Measurements from ENCODE around the gene OR4D1. TPM values are rescaled to one million over a fixed set of nuclear protein-coding genes. Genes with fewer than 3 reads are reported as not detected.

Gene OR4D1
- total RNA-seq, 2 experiments from 2014 or later, result 0.12 to 0.29 TPM

DNA sequence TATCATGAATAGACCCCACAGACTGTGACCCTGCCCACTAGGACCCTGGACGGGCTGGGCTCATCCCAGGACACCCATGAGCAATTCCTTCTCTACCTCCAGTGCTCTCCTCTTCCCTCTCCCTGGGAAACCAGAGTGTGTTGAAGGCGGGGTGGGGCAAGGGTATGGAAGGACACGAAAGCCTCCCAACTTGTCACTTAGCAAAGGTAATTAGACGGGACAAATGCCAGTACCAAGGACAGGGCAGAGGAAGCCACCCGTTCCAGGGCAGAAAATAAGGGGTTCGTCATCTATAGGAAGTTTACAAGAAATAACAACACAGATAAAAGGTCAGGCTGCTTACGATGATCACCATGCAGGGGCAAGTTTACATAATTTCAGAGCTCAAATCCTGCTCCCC lies 39.5 kb downstream of the OR4D1 start:
- Mint-ChIP-seq H3K9me3 (ENCODE audit: low read depth) (no peaks in the 10 kb centered on the region), H3K4me3 (no peak overlapping the region), H3K36me3 (no peaks in the 10 kb centered on the region), H3K4me1 (peaks cover 5% of the 10 kb centered on the region), H3K27me3 (peaks cover 7% of the 10 kb centered on the region), H3K27ac (no peak overlapping the region)
- ATAC-seq (no peak), DNase-seq (no peak)
- CTCF ChIA-PET, result interaction anchor here (0.5 to 1.1 kb wide), 2 partner anchors 12 to 217 kb away, joined by 3 read pairs; no protein-coding TSS in a partner anchor

- CTCF ChIA-PET, result interaction anchor here (0.7 to 1.9 kb wide), 2 partner anchors 10 to 12 kb away, joined by 3 to 7 read pairs; no protein-coding TSS in a partner anchor
- H3K4me1 Mint-ChIP-seq, result peaks cover 5% of the 10 kb centered on the region
- DNase-seq (no peak), ATAC-seq (no peak)
- H3K27ac Mint-ChIP-seq, result no peak overlapping the region
- no peak overlapping the region for H3K4me3 Mint-ChIP-seq
- no peaks in the 10 kb centered on the region for H3K36me3 Mint-ChIP-seq
- H3K27me3 Mint-ChIP-seq, result peaks cover 7% of the 10 kb centered on the region
- no peaks in the 10 kb centered on the region for H3K9me3 Mint-ChIP-seq (ENCODE audit: low read depth)
These were observed 41.4 kb downstream of the OR4D1 start for GRCh38 chr17:58189436-58190146.

DNA sequence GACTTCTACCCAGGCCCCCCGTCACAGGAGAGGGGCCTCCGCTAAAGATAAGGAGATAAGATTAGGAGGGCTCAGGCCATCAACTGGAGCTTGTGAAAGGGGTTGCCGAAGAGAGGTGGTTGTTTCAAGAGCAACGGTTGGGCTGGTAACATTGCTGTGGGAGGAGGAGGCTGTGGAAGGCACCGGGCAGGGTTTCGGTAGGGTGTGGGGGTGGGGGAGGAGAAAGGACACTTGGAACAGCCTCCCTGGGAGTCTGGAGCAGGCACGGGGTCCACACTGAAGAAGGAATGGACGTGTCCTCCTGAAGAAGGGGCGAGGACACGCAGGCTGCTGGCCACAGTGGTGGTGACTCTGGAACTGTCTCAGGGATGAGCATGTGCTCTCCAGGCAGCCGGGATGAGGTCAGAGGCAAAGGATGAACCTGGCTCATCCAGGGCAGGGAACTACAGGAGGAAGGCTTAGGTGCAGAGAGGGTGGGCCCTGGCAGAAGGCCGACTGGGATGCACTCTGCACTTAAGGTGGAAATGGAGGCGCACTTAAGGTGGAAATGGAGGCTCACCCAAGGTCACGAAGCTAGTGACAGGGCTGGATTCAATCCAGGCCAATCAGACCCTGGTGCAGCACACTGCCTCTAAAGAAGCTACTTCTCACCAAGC lies 43.2 kb downstream of the OR4D1 start:
- Mint-ChIP-seq H3K9me3 (ENCODE audit: low read depth) (no peaks in the 10 kb centered on the region), H3K27ac (no peak overlapping the region), H3K36me3 (no peaks in the 10 kb centered on the region), H3K4me3 (no peak overlapping the region), H3K4me1 (no peaks in the 10 kb centered on the region), H3K27me3 (peaks cover 7% of the 10 kb centered on the region)
- DNase-seq (no peak), ATAC-seq (no peak)
- CTCF ChIA-PET, result interaction anchor here (1.0 to 1.9 kb wide), 3 partner anchors 8 to 58 kb away, joined by 3 to 7 read pairs (median 6); no protein-coding TSS in a partner anchor

DNA sequence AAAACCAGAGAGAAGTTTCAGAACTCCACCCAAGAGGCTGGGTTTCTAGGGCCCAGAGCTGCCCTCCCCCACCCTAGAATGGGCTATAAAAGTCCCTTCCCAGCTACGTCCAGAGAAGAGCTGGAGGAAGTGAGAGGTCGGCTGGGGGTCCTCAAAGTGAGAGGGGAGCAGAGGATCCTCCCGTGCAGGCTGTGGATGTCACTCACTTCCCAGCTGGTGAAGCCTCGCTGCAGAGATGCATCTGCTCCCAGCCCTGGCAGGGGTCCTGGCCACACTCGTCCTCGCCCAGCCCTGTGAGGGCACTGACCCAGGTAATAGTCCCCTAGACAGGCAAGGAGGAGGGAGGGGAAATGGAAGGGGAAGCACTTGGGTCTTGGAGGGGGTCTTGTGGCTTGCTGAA lies 44.4 kb downstream of the OR4D1 start, which contains the start of gene EPX:
EPX (plus strand) TSS at position 115 of the 400 bp plus-strand sequence; CDS start at position 236, 121 bp downstream.
- Mint-ChIP-seq H3K36me3 (no peaks in the 10 kb centered on the region), H3K27ac (no peak within 1 kb of the TSS), H3K27me3 (peaks cover 7% of the 10 kb centered on the region), H3K4me3 (no peak within 1 kb of the TSS), H3K9me3 (ENCODE audit: low read depth) (no peaks in the 10 kb centered on the region), H3K4me1 (no peaks in the 10 kb centered on the region)
- CTCF ChIA-PET, result no interaction called here
- no peak for DNase-seq
- ATAC-seq, result no peak

GRCh38 chr17:58193641-58194255 lies 45.6 kb downstream of the OR4D1 start:
- no peaks in the 10 kb centered on the region for H3K36me3 Mint-ChIP-seq
- ATAC-seq (no peak), DNase-seq (no peak)
- no peaks in the 10 kb centered on the region for H3K9me3 Mint-ChIP-seq (ENCODE audit: low read depth)
- peaks cover 16% of the 10 kb centered on the region for H3K27me3 Mint-ChIP-seq
- CTCF ChIA-PET, result no interaction called here
- H3K4me1 Mint-ChIP-seq, result no peaks in the 10 kb centered on the region
- H3K4me3 Mint-ChIP-seq, result no peak overlapping the region
- H3K27ac Mint-ChIP-seq, result no peak overlapping the region

DNA sequence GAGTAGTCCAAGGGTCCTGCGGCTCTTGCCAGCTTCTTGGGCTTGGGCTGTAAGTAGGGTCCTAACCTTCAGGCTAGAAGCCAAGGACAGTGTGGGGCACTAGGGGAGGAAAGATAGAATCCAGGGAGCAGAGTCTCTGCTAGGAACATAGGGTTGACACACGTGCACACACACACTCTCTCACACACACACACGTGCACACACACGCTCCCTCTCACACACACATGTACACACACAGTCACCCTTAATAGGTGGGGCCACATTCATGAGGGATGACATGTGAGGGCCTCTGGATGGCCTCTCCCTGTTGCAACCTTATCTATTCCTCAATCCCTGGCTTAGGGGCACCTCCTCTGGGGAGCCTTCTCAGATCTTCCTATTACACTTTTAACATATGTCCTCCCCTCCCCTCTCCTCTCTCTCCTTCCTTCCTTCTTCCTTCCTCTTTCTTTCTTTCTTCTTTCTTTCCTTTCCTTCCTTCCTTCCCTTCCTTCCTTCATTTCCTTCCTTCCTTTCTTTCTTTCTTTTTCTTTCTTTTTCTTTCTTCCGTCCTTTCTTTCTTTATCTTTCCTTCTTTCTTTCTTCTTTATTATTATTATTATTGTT lies 47.4 kb downstream of the OR4D1 start:
- no peaks in the 10 kb centered on the region for H3K4me1 Mint-ChIP-seq
- ATAC-seq (no peak), DNase-seq (no peak)
- no peaks in the 10 kb centered on the region for H3K9me3 Mint-ChIP-seq (ENCODE audit: low read depth)
- CTCF ChIA-PET, result no interaction called here
- H3K36me3 Mint-ChIP-seq, result no peaks in the 10 kb centered on the region
- H3K27me3 Mint-ChIP-seq, result peaks cover 27% of the 10 kb centered on the region
- no peak overlapping the region for H3K27ac Mint-ChIP-seq
- no peak overlapping the region for H3K4me3 Mint-ChIP-seq

DNA sequence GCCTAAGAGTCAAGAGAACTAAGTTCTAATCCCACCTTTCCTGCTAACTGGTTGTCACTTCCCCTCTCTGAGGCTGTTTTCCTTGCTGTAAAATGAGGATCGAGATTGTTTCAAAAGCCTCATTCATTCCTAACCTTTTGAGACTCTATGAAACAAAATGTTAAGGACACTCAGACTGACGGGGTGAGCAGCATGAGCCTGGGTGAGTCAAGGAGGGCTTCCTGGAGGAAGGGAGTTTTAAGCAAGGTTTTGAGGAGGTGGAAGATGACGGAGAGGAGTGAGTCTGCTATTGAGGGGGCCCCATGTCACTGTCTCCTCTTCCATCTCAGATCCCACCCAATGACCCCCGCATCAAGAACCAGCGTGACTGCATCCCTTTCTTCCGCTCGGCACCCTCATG lies 48.4 kb downstream of the OR4D1 start:
- DNase-seq (no peak), ATAC-seq (no peak)
- Mint-ChIP-seq H3K4me3 (no peak overlapping the region), H3K27ac (no peak overlapping the region), H3K36me3 (no peaks in the 10 kb centered on the region), H3K4me1 (no peaks in the 10 kb centered on the region), H3K9me3 (ENCODE audit: low read depth) (no peaks in the 10 kb centered on the region), H3K27me3 (peaks cover 25% of the 10 kb centered on the region)
- CTCF ChIA-PET, result no interaction called here

DNA sequence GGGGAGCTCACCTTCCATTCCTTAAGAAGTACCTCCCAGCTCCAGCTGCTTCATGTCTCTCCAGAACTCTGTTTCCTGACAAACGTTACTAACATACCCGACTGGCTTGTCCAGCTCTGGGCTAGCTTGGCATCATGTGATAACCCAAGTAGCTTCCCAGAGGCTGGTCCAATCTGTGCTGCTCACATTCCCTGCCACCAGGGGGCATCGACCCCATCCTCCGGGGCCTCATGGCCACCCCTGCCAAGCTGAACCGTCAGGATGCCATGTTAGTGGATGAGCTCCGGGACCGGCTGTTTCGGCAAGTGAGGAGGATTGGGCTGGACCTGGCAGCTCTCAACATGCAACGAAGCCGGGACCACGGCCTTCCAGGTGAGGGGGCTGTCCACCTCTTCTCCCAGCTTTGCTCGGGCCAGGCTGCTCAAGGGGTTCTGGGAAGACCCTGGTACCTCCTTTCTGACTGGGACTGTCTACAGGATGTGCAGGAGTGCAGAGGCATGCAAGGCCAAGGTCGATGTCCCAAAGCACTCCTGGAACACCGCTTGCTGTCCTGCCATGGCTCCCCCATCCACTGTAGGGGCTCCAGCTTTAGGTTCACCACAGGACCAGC lies 51.9 kb downstream of the OR4D1 start:
- CTCF ChIA-PET, result interaction anchor here (0.5 to 3.3 kb wide), 24 partner anchors 9 to 288 kb away, joined by 3 to 17 read pairs (median 5); partner anchors contain the start of genes HSF5, MKS1 and RNF43
- Mint-ChIP-seq H3K9me3 (ENCODE audit: low read depth) (no peaks in the 10 kb centered on the region), H3K4me3 (no peak overlapping the region), H3K27me3 (peaks cover 25% of the 10 kb centered on the region), H3K4me1 (no peaks in the 10 kb centered on the region), H3K36me3 (no peaks in the 10 kb centered on the region), H3K27ac (no peak overlapping the region)
- ATAC-seq, result peak; percentile 83
- DNase-seq, result peak; percentile 62

- H3K27ac Mint-ChIP-seq, result no peak overlapping the region
- H3K36me3 Mint-ChIP-seq, result no peaks in the 10 kb centered on the region
- no peak overlapping the region for H3K4me3 Mint-ChIP-seq
- H3K4me1 Mint-ChIP-seq, result no peaks in the 10 kb centered on the region
- DNase-seq (no peak), ATAC-seq (no peak)
- no peaks in the 10 kb centered on the region for H3K9me3 Mint-ChIP-seq (ENCODE audit: low read depth)
- CTCF ChIA-PET, result interaction anchor here (1.1 kb wide), 1 partner anchor 47 kb away, joined by 3 read pairs; no protein-coding TSS in a partner anchor
- H3K27me3 Mint-ChIP-seq, result peaks cover 22% of the 10 kb centered on the region
These were observed 54.7 kb downstream of the OR4D1 start for GRCh38 chr17:58202859-58203258.

GRCh38 chr17:58204796-58205195 lies 56.6 kb downstream of the OR4D1 start:
- ATAC-seq, result no peak
- no peak for DNase-seq
- H3K27me3 Mint-ChIP-seq, result peaks cover 5% of the 10 kb centered on the region
- peaks cover 2% of the 10 kb centered on the region for H3K36me3 Mint-ChIP-seq
- no peak overlapping the region for H3K27ac Mint-ChIP-seq
- CTCF ChIA-PET, result interaction anchor here (1.2 kb wide), 1 partner anchor 45 kb away, joined by 3 read pairs; no protein-coding TSS in a partner anchor
- no peaks in the 10 kb centered on the region for H3K4me1 Mint-ChIP-seq
- H3K4me3 Mint-ChIP-seq, result no peak overlapping the region
- no peaks in the 10 kb centered on the region for H3K9me3 Mint-ChIP-seq (ENCODE audit: low read depth)

GRCh38 chr17:58205936-58206335 lies 57.8 kb downstream of the OR4D1 start:
- H3K27ac Mint-ChIP-seq, result no peak overlapping the region
- CTCF ChIA-PET, result interaction anchor here (1.2 kb wide), 1 partner anchor 44 kb away, joined by 3 read pairs; no protein-coding TSS in a partner anchor
- DNase-seq, result no peak
- no peaks in the 10 kb centered on the region for H3K9me3 Mint-ChIP-seq (ENCODE audit: low read depth)
- ATAC-seq, result no peak
- H3K36me3 Mint-ChIP-seq, result peaks cover 2% of the 10 kb centered on the region
- H3K4me3 Mint-ChIP-seq, result no peak overlapping the region
- H3K27me3 Mint-ChIP-seq, result no peaks in the 10 kb centered on the region
- H3K4me1 Mint-ChIP-seq, result peaks cover 3% of the 10 kb centered on the region

DNA sequence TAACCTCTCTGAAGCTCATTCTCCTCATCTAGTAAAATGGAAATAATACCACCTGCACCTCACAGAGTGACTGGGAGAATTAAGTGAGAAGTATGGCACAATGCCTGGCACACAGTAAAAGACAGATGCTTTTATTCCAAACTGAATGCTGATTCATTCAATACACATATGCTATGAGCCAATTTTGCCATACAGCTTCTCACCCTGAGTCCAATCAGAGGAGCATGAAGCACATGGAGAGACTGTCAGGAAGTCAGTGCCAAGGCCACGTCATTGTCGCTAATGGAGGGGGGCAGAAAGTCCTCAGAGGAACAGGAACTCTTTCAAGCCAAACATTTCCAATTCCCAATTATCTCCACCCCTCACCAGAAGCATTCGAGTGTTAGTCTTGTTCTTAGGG lies 59.3 kb downstream of the OR4D1 start:
- Mint-ChIP-seq H3K9me3 (ENCODE audit: low read depth) (no peaks in the 10 kb centered on the region), H3K27me3 (no peaks in the 10 kb centered on the region), H3K4me1 (peaks cover 4% of the 10 kb centered on the region), H3K36me3 (peaks cover 4% of the 10 kb centered on the region), H3K4me3 (no peak overlapping the region), H3K27ac (no peak overlapping the region)
- no peak for DNase-seq
- CTCF ChIA-PET, result interaction anchor here (0.7 kb wide), 1 partner anchor 16 kb away, joined by 6 read pairs; no protein-coding TSS in a partner anchor
- ATAC-seq, result no peak

GRCh38 chr17:58208344-58208743 lies 60.2 kb downstream of the OR4D1 start:
- Mint-ChIP-seq H3K27me3 (no peaks in the 10 kb centered on the region), H3K36me3 (peaks cover 4% of the 10 kb centered on the region), H3K4me3 (no peak overlapping the region), H3K9me3 (ENCODE audit: low read depth) (no peaks in the 10 kb centered on the region), H3K27ac (no peak overlapping the region), H3K4me1 (peaks cover 4% of the 10 kb centered on the region)
- ATAC-seq, result no peak
- CTCF ChIA-PET, result interaction anchor here (1.4 to 2.9 kb wide), 2 partner anchors 8 to 209 kb away, joined by 3 to 10 read pairs; partner anchors contain the start of gene RNF43
- DNase-seq, result no peak

Data from activated CD8-positive, alpha-beta memory T cell treated with anti-CD3 and anti-CD28 coated beads, Interleukin-2, amount 10 ng/mL, durations not matched to agents 7 days and 5 days (primary cell).